Activated effector memory CD4-positive, alpha-beta T cell treated with anti-CD3 and anti-CD28 coated beads, Interleukin-2, amount 50 U/mL, for 16 hours (primary cell): ENCODE data around the gene BCAS3.
"Not testable (repeated sequence)": the region's sequence is repeated elsewhere in the genome, so short reads cannot be mapped to it uniquely, and the experiment has no call there.

ENCODE experiments used
- DNase-seq: peaks from one replicate; pipeline ENCODE4 v3.0.0-alpha.2; 2020

The BCAS3 gene

DNA sequence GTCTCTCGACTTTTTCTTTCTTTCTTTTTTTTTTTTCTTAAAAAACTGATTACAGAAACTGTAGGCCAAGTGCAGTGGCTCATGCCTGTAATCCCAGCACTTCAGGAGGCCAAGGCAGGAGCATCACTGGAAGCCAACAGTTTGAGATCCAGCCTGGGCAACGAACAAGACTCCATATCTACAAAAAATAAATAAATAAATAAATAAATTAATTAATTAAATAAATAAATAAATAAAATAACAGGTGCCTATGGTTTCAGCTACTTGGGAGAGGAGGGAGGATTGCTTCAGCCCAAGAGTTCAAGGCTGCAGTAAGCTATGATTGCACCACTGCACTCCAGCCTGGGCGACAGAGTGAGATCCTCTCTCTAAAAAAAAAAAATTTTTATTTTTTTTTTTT lies 679.4 kb downstream of the BCAS3 start:
- DNase-seq = not testable (repeated sequence)

DNA sequence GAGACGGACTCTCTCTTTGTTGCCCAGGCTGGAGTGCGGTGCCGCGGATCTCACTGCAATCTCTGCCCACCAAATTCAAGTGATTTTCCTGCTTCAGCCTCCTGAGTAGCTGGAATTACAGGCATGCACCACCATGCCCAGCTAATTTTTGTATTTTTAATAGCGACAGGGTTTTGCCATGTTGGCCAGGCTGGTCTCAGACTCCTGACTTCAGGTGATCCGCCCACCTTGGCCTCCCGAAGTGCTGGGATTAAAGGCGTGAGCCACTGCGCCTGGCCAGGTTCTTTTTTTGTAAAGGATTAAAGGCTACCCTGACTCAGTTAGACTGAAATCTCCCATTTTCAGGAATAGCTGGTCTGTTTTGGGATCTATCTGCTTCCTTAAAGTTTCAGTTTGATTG lies 681.9 kb downstream of the BCAS3 start:
- DNase-seq = not testable (repeated sequence)

DNA sequence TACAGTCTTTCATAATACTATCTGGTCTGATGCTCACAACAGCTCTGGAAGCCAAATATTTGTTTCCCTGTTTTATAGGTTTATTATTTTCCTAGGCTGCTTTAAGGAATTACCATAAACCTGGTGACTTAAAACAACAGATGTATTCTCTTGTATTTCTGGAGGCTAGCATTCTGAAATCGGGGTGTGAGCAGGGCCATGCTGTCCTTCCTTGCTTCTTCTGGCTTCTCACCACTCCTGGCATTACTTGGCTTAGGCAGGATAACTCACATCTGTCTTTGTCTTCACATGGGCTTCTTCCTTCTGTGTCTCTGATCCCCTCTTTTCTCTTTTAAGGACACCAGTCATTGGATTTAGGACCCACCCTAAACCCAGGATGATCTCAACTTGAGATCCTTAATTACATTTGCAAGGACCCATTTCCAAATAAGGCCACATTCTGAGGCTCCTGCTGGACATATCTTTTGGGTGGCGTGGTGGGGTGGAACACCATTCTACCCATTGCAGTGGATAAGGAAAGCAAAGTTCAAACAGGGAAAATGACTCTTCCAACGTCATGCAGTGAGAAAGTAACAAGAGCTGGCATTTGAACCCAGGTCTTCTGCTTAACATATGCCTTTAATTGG lies 682.8 kb downstream of the BCAS3 start:
- no peak for DNase-seq

DNA sequence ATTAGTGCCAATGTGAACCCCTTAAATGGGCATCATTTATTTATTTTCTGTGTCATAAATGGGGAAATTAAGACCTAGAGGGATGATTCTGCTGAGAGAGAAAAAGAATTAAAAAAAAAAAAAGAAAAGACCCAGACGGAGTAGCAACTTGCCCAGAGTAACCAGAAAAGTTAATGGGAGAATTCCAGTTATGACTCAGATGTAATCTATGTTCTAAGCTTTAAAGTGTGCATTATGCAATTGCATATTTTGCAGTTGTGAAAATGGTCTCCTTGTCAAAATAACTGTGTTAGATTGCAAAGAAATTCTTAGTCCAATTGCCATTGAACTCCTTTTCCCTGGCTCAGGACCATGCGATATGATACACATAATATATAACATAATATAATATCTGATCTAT lies 683.4 kb downstream of the BCAS3 start:
- DNase-seq = no peak

DNA sequence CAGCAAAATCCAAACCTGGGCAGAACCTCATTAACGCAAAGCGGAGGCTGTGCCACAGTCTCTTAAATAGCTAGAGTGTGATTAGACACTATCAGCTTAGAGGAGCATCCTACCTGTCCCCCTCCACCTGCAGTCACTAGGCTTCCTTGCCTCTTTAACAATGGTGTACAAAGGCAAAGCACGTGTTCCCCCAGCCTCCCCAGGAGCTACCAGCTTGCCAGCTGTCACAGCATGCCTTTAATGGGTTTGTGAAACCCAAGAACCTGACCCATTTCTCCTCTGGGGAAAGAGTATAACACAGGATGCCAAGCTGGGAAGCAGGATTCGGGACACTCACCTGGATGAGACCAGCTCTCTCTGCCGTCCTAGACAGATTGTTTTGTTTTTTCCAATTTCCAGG lies 684.7 kb downstream of the BCAS3 start:
- no peak for DNase-seq

DNA sequence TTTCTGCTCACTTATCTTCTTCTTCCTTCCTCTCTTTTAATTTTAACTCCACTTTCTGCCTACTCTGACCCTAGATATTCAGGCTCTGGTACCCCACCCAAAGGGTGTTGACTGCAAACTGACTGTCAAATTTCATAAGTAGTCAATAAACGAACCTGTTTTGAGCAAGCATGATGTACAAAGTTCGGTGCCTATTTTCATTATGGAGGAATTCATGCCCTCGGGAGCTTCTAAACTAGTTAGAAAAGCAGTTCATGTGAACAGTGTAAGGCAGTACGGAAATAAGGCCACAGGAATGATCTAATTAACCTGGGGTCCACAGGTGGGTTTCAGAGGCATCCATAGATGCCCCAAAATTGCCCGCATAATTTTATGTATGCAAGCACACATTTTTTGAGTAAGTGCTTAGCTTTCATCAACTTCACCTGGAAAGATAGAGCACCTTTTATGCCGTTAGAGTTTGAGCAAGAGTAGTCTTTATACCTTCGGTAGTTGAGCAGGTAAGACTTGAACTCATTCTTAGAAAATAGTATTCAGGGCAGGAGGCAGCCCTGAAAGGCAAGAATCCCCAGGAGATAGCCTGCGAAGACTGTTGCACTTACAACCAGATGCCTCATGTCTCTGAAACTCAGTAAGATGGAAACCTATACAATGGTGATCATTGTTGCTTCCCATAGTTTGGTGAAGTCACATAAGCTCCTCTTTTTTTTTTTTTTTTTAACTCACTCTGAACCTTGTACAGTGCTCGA lies 685.4 kb downstream of the BCAS3 start:
- DNase-seq = no peak

DNA sequence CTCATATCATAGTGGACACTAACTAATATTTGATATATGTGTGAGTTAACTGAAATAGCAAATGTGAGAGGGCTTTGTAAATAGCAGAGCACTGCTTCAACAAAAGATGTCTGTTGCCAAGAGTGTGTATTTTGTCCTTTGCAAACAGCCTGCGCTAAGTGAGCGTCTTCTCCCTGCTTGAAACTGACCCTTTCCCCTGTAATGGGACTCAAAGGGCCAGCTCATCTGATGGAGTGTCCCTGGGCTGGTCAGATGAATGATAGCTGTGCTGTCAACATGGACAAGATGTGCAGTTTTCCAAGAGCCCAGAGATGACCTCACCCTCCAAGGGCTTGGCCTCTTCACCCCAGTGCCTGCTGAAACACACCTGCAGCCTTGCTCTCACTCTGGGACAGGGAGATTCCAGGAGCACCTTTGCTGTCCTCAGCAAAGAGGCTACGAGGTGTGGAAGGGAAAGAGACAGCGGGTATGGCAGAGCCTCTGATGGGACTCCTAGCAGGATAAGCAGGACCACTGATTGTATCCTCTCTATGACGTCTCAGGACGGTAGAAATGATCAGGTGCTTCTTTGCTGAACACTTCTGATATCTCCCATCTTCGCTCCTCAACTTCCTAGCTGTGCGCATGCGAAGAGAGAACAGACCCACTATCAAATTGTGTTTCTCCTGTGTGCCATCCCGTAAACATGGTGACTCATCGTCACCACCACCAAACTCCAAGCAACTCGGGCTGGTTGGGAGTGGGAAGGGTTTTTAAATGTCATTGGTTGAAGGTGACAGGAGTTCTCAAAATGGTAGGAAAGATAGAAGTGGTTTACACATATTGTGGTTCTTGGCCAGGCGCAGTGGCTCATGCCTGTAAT lies 686.2 kb downstream of the BCAS3 start:
- no peak for DNase-seq

DNA sequence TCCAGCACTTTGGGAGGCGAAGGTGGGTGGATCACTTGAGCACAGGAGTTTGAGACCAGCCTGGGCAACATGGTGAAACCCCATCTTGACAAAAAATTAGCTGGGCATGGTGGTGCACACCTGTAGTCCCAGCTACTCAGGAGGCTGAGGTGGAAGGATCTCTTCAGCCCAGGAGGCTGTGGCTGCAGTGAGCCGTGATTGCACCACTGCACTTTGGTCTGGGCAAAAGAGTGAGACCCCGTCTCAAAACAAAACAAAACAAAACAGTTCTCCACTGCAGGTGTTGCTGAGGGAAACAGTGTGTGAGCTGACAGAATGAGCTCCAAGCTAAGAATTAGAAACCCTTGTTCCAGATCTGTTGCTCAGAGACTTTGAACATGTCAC lies 686.8 kb downstream of the BCAS3 start:
- DNase-seq = no peak

DNA sequence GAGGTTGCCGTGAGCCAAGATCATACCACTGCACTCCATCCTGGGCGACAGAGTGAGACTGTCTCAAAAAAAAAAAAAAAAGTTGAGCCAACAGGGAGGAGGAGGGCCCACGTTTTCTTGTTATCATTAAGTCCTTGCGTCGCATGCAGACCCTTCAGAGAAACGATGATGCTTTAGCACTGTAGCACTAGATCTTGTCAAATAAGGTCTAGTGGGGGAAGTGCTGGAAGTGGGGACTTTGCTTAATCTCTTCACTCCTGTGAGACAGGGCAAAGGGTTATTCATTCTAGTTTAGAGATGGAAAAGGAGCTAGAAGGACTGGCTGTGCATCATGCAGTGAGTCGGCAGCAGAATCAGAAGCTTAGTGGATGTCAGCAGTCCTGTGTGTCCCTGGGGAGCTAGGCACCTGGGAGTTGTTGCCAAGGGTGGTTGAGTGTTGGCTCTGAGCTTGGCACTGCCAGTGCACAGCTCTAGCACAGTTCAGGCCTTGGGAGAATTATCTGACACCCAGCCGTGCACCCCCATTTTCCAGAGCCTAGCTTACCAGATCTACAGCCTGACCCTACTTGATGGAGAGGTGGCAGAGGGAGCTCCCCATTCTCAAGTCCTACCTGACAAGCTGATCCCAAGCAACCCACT lies 688.5 kb downstream of the BCAS3 start:
- no peak for DNase-seq

DNA sequence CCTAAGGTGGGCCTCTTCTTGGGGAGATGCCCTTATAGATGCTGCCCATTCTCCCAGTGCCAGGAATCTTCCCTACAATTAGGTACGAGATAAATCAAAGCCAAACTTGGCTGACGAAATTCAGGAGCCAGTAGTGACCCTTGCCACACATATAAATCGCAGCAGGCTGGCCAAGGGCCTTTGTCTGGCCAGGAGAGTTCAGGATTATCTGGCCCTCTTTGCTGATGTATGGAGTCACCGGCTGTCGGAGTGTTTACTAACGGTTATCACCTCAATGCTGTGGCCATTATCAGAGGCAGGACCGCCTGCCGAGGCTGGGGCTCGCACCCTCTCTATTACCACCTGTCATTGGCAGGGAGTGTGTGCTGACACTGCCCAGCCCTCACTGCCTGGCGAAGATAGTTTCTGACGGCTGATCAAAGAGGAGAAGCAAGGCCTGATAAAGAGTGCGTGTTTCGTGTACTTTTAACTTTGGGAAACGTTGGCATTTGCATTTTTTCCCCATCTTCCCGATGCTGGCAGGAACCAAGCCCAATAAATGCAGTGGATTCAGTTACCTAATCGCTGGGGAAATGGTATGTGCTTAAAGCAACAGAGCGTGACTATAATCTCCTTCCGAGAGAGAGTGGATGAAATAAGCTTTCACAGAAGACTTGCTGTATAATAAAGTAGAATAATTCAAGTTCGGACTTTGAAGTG lies 689.2 kb downstream of the BCAS3 start:
- no peak for DNase-seq

DNA sequence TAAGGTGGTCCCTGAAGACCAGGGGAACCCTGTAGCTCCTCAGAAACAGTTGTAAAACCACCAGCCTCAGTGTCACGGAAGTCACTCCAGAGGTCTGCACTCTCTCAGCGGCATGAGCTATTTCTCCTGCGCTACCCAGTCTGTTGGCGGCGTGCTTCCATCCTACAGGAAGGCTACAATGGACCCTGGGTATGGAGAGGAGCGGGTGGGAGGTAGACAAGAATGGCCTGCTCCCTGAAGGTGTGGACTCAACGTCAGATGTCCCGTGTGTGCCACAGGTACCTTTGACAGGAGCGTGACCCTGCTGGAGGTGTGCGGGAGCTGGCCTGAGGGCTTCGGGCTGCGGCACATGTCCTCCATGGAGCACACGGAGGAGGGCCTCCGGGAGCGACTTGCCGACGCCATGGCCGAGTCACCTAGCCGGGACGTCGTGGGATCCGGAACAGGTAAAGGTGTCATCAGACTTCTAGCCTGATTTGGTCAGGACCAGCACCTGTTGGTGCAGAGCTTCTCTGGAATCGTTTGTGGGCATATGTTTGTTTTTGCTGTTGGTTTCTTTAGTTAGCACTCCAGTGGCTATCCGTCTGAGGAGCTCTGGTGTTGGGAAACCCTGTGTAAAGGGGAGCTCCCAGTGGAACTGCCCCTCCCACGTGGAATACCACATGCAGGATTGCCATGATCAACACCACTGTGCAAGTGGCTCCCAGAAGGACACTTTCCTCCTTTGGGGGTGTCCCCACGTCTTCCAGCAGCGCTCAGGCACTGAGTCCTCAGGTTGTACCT lies 690.6 kb downstream of the BCAS3 start:
- DNase-seq = no peak

DNA sequence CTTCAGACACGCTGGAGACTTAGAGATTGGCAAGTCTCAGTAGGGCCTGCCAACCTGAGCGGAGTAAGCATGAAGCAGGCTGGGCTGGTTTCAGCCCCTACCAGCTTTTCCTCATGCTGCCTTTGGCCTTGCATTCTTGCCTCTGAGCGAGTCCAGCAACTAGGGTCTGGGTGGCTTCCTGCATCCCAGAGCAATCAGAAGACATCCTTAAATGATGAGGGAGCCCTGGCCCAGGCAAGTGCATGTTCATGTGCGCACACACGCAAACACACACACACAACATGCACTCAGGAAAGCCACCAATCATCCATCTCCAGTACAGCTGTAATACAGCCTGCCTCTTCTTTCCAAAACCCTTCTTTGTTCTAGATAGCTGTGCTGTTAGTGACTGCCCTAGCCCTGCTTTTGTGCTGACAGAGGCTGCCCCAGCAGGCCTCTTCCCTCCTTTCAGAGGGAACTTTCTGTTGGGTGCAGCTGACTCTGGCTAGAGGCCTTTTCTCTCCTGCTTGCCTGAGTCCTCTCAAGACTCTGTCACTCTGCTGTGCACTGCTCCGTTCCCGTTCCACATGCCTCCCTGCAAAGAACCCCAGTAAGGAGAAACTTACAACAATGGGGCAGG lies 691.3 kb downstream of the BCAS3 start:
- DNase-seq = no peak

DNA sequence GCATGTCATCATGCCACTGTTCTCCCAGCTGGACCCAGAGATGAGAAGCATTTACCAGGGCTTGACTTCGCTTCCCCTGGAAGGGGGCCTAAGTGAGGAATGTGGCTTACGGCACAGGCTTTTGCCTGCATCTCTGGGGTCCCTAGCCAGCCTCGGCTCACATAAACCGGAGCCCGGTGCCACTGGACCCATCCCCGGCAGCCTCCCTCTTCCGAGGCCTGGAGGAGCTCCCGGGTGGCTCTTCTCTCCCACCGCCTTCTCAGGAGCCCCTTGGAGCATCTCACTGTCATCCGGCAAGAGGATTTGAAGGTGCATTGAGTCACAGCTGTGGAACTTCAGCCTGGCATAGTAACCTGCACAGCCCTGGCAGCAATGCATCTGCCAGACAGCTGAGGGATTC lies 692.1 kb downstream of the BCAS3 start:
- DNase-seq = no peak

DNA sequence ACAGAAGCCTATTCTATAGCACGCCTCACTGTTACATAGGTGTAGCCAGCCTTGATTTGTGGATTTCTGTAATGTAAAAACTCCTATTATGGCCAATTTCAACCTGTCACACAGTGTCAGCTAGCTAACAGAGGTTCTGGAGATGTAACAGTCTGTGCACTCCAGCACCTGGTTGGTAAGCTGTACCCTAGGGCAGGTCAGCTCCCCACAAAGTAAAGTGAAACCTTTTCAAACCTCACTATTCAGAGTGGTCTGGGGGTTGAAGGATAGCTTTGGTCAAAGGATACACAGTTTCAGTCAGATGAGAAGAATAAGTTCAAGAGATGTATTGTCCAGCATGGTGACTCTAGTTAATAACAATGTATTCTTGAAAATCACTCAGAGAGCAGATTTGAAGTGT lies 693.5 kb downstream of the BCAS3 start:
- DNase-seq = no peak

DNA sequence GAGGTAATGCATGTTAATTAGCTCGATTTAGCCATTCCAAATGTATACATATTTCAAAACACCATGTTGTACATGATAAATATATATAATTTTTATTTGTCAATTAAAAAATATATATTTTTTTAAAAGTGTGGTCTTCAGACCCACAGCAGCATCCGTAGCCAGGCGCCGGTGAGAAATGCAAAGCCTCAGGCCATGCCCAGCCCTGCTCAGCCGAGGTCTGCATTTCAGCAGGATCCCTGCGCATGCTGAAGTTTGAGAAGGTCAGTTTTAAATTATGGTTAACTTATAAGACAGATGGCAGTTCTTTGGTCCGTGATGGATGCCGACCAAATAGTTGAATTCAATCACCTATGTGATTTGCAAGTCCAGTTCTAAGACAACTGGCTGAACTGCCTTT lies 694.0 kb downstream of the BCAS3 start:
- DNase-seq = no peak

DNA sequence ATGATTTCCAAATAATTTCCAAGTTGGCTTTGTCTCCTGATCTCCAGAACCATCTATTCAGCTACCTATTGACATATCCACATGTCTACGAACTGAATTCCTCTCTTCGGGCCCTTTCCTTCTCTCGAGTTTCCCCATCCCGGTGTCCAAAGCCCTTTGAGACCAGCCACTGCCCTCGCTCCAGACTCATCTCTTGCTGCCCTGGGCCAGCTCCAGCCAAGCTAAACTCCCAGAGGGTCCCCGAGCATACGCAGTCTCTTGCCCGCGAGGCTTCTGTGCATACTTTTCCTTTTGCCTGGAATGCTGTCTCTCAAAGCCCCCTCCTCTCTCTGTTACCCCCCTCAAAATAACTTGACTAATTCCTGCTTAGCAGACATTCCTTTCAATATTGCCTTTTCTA lies 694.8 kb downstream of the BCAS3 start:
- no peak for DNase-seq

DNA sequence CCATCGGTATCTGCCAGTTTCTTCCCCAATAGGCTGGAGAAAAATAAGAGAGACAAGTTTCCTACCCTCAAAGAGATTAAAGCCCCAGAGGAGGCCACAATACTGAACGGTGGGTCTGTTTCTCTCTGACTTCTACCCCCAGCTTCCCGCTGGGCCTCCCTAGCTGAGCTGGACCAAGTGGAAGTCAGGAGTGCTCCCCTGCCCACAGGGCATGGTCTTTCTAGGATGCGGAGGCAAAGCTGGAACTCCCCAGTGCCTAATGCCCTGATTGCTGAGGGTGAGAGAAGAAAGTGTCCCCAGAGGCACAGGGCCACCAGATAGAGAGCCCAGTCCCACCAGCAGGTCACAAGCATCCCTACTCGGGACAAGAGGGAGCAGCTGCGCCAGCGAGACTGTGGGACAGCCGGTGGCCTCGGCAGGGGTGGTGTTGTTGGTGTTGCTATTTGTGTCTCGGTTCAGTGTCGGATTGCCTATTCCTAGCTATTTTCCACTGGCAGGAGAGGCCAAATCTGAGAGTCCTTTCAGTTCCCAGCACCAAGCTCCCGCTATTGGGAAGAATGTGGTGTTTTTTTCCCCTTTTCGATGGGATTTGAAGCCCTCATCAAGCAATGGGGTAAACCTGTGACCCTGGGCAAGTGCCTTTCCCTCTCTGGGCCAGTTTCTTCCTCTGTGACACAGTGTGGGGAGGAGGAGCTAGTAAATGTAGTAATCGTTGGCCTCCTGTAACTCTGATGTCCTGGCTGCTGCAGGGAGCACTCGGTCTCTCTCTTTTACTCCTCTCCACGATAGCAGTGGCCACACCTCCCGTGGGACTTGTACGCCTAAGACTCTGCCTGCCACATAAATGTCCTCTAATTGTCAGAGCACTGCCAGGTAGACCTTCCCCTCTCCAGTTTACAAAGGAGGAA lies 699.5 kb downstream of the BCAS3 start:
- DNase-seq = no peak

DNA sequence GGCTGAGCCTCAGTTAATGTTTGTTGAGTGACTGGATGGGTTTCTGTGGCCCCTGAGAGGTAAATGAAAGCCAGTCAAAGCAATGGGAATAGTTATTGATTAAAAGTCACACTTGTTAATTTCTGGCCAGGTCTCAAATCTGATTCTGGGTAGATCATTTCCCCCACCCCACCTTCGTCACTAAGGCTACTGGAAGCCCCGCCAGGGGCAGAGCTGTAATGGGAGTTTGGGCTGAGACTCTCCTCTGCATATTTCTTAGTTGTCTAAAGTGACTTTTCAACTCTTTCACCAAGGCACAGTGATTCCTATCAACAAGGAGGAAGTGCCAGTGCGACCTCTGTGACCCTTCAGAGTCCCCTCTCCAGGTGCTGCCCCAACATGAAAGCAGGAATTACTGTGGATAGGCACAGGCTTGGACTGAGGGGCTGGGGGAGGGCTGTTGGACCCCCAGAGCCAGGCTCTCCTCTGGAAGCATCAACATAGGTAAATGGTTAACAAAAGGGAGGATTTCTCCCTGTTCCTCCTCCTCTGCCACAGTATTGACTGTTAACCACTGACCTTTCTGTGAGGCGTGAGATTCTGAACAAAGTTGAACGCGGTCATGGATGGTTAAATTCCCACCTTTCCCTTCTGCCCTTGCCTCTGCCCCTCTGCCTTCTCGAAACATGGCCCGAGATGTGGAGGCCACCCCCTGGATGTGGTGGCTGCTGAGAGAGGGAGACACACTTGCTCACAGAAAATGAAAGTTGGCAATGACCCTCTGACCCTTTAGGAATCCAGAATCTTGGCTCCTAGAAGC lies 701.2 kb downstream of the BCAS3 start:
- DNase-seq = no peak

DNA sequence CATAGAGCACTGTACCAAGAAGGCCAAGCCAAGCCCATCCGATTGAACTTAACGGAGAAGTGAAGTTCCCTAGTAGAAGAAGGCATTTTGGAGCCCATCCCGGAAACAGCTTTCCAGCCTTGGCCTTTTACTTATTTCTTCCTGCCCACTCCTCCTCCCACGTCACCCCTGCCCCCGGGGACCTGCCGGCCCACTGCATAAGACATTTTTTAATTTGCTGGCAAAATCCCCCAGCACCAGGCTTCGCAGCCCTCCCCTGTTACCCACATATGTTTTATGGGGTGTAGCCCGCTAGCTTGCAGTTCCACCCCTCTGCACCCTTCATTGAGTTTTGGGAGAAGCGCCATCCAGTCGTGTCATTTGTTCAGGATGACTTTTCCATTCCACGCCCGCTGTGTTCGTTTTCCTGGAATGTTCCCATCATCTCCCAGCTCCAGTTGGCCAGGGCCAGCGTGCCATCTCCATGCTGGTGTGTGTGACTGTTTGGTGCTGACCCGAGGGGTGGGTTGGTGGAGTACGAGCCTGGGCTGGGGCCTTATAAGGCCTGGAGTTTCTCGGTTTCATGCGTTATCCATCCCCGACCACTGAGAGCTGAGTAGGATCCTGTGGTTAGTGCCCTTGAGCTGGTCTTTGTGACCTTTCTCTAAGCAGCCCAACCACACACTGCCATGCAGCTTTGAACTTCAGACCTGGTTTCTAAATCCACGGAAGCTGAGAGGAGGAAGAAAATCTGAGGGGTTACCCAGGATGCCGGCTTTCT lies 702.0 kb downstream of the BCAS3 start:
- DNase-seq = no peak
